Aorta (tissue), 5 donors: Measurements from ENCODE around the gene KCND1. TPM values are rescaled to one million over a fixed set of nuclear protein-coding genes. Genes with fewer than 3 reads are reported as not detected.

Experiments
- ATAC-seq: fragments of 200-7000 bp; cut with Tn5 transposase; one replicate; pipeline ENCODE4 v1.9.1; 2022; ENCODE audit warnings: moderate library complexity; ENCODE audit not compliant: low FRiP score
- DNase-seq, 2 donors: peaks; one replicate each; pipeline ENCODE4 v3.0.0-alpha.2; 2020
- H3K27ac ChIP-seq, 2 donors: one replicate each; pipeline ENCODE4 v1.5.1; 2013; ENCODE audit warnings: low read length in 2 of 2, mild to moderate bottlenecking in 2 of 2, moderate library complexity in 2 of 2, control low read depth in 1 of 2, inconsistent platforms in 1 of 2, low read depth in 1 of 2
- H3K27me3 ChIP-seq, 2 donors: one replicate each; pipeline ENCODE4 v1.6.1; 2013; ENCODE audit warnings: control low read depth in 1 of 2, low read length in 1 of 2, mild to moderate bottlenecking in 1 of 2, moderate library complexity in 1 of 2; ENCODE audit not compliant: insufficient read depth in 2 of 2, control insufficient read depth in 1 of 2
- H3K36me3 ChIP-seq, 2 donors: one replicate each; pipeline ENCODE4 v1.6.1; 2013; ENCODE audit warnings: control low read depth in 1 of 2, low read length in 1 of 2, mild to moderate bottlenecking in 1 of 2; ENCODE audit not compliant: insufficient read depth in 2 of 2, control insufficient read depth in 1 of 2
- H3K4me1 ChIP-seq, 2 donors: one replicate each; pipeline ENCODE4 v1.6.1; 2013; ENCODE audit warnings: low read length in 2 of 2, control low read depth in 1 of 2, mild to moderate bottlenecking in 1 of 2, moderate library complexity in 1 of 2; ENCODE audit not compliant: insufficient read depth in 2 of 2, control insufficient read depth in 1 of 2
- H3K4me3 ChIP-seq, 2 donors: one replicate each; pipeline ENCODE4 v1.5.1; 2013; ENCODE audit warnings: low read length in 2 of 2, control low read depth in 1 of 2, mild to moderate bottlenecking in 1 of 2
- H3K9me3 ChIP-seq: one replicate; pipeline ENCODE4 v1.6.1; 2013; ENCODE audit warnings: mild to moderate bottlenecking, low read length; ENCODE audit not compliant: control insufficient read depth
- WGBS, 2 donors: extraction: QIAGEN DNeasy Blood & Tissue Kit; methylation state at CpG; one replicate each; pipeline ENCODE4 v1.1.7; 2013; 5-methylcytosine and 5-hydroxymethylcytosine counted together
- intact Hi-C, 2 donors: fragments of 100-400 bp; cut with DNase I; formaldehyde crosslinking; loops; one replicate each; pipeline versions ENCODE4 v1.14.2 to v1.15.0; 2022
- polyA plus RNA-seq, 2 donors: library from polyadenylated mRNA; stranded (reverse); fragments of 200-250 nt; gene quantifications; one replicate each; pipeline ENCODE4 v1.2.3, GENCODE V29; 2013
- total RNA-seq, 2 donors: library from RNA; stranded (reverse); fragmentation: NEBNext Ultra II Directional; extraction: Animal tissue kit (Norgen Biotek cat#: 25700); gene quantifications; one replicate each; pipeline ENCODE4 v1.2.1, GENCODE V29; 2021
- donor health status: healthy with polysubstance abuse.
- donor health status: Bipolar disorder and iron deficiency.
- donor health status: DM: no; HTN: no; CAD: no.
- donor health status: DM: no; HTN: no; CAD: no.
- donor health status: DM: yes; HTN: yes; CAD: no.

The KCND1 gene
- total and polyA plus RNA-seq, 4 donors = 0.88 to 4.8 (median 3.1) TPM

DNA sequence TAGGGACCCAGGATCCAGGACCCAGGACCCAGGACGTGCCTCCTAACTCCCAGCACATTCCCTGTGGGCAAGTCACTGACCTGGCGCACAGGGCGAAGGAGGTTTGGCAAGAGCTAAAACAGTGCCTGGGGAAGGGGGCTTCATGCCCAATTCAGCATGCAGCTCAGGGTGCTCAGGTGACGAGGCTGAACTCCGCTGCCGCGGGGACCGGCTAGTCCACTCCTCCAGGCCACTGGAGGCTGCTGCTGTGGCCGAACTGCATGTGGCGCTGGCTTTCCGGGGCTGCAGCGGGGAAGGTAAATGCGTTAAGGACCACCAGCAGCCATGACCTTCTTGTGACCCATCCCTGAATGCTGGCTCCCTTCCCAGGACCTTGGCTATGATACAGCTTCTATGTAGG, 47.9 kb downstream of the KCND1 start:
- Histone ChIP-seq H3K4me1 (no peaks in the 10 kb centered on the region), H3K27ac (no peak overlapping the region), H3K9me3 (no peaks in the 10 kb centered on the region), H3K4me3 (no peak overlapping the region), H3K27me3 (no peaks in the 10 kb centered on the region), H3K36me3 (peaks cover 0 to 10% of the 10 kb centered on the region in 2 donors)
- intact Hi-C loops = no loop called here
- WGBS, 2 donors = 86 to 91% methylated on average over 13 of the region's 13 CpGs
- peak in 1 of 2 donors; percentile 19 for DNase-seq
- ATAC-seq = no peak

- H3K4me3 ChIP-seq = no peak overlapping the region
- H3K27ac ChIP-seq = no peak overlapping the region
- WGBS, 2 donors = 73 to 87% methylated on average over 4 of the region's 4 CpGs
- DNase-seq (peak in 1 of 2 donors; percentile 17), ATAC-seq (no peak)
- H3K4me1 ChIP-seq = no peaks in the 10 kb centered on the region
- intact Hi-C loops = no loop called here
- peaks cover 0 to 8% of the 10 kb centered on the region in 2 donors for H3K36me3 ChIP-seq
- H3K27me3 ChIP-seq = no peaks in the 10 kb centered on the region
- H3K9me3 ChIP-seq = no peaks in the 10 kb centered on the region
Observed at GRCh38 chrX:48920718-48921104, 50.9 kb downstream of the KCND1 start.

- WGBS, 2 donors = 42 to 44% methylated on average over 8 of the region's 8 CpGs
- Histone ChIP-seq H3K27me3 (no peaks in the 10 kb centered on the region), H3K36me3 (peaks cover 0 to 4% of the 10 kb centered on the region in 2 donors), H3K9me3 (no peaks in the 10 kb centered on the region), H3K4me1 (no peaks in the 10 kb centered on the region), H3K27ac (peak overlapping the region in 1 of 2 donors; percentile 48), H3K4me3 (no peak overlapping the region)
- ATAC-seq (no peak), DNase-seq (peak in 1 of 2 donors; percentile 9)
- intact Hi-C loops = loop anchor here in 1 of 2 donors (5.0 kb wide), 1 partner anchor 37 kb away; the partner anchor contains the start of gene OTUD5
Observed at GRCh38 chrX:48919947-48920717, 51.5 kb downstream of the KCND1 start.

- Histone ChIP-seq H3K4me1 (no peaks in the 10 kb centered on the region), H3K27me3 (no peaks in the 10 kb centered on the region), H3K27ac (peak overlapping the region in 1 of 2 donors; percentile 87), H3K36me3 (peaks cover 0 to 2% of the 10 kb centered on the region in 2 donors), H3K4me3 (peak overlapping the region in 1 of 2 donors; percentile 39), H3K9me3 (no peaks in the 10 kb centered on the region)
- intact Hi-C loops = loop anchor here in 1 of 2 donors (5.0 kb wide), 1 partner anchor 38 kb away; the partner anchor contains the start of gene OTUD5
- ATAC-seq = no peak
- DNase-seq = no peak
- WGBS, 2 donors = 0 to 31% methylated on average over 15 of the region's 15 CpGs
Observed at GRCh38 chrX:48919360-48919841, 52.2 kb downstream of the KCND1 start.

DNA sequence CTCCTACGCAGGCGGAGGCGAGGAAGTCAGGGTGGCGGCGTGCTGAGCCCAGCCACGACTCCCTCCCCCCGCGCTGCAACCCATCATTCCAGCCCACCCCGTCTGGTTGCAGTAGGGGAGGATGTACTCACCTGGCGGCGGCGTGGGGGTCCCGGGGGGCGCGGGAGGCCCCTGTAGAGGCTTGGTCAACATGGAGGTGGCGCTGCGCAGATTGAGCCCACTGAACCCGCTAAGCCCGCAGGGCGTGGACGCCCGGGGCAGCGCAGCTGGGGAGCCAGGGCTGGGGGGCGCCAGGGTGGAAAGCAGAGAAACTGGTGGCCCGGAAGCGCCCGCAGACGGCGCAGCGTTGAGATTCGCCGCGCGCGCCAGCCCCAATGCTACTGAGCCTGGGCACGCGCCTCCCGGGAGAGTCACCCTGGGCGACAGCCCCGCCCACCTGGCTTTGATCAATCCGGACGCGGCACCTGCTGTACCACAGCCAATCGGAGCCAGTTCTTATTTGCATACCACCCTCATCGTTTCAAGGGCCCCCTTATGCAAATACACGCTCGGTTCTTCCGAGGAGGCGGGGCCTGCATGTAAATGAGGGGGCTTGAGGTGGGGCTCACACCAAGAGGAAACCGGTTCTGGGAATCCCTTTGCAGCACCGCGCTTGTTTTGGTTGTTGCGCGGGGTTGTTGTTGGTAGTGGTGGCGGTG, 52.9 kb downstream of the KCND1 start, which contains the start of gene PIM2:
TSS of gene PIM2 (minus strand) at position 382 of the 698 bp plus-strand sequence. CDS start at position 192, 190 bp downstream.
- intact Hi-C loops = loop anchor here in 1 of 2 donors (5.0 kb wide), 1 partner anchor 39 kb away; the partner anchor contains the start of gene OTUD5
- Histone ChIP-seq H3K4me1 (no peaks in the 10 kb centered on the region), H3K27me3 (no peaks in the 10 kb centered on the region), H3K27ac (peak within 1 kb of the TSS in 1 of 2 donors; percentile 87), H3K4me3 (peak within 1 kb of the TSS in 1 of 2 donors; percentile 39), H3K9me3 (no peaks in the 10 kb centered on the region), H3K36me3 (peaks cover 0 to 4% of the 10 kb centered on the region in 2 donors)
- ATAC-seq (peak; percentile 84), DNase-seq (peak; percentile 93 to 94)
- 0 to 32% methylated on average over 55 of the region's 55 CpGs for WGBS, 2 donors

GRCh38 chrX:48918301-48918642, 53.4 kb downstream of the KCND1 start:
- Histone ChIP-seq H3K9me3 (no peaks in the 10 kb centered on the region), H3K4me3 (peak overlapping the region in 1 of 2 donors; percentile 31), H3K27me3 (no peaks in the 10 kb centered on the region), H3K36me3 (peaks cover 0 to 4% of the 10 kb centered on the region in 2 donors), H3K27ac (peak overlapping the region in 1 of 2 donors; percentile 87), H3K4me1 (no peaks in the 10 kb centered on the region)
- DNase-seq (no peak), ATAC-seq (no peak)
- WGBS, 2 donors = 7 to 33% methylated on average over 19 to 23 of the region's 23 CpGs
- intact Hi-C loops = loop anchor here in 1 of 2 donors (5.0 kb wide), 1 partner anchor 39 kb away; the partner anchor contains the start of gene OTUD5

- Histone ChIP-seq H3K4me3 (no peak overlapping the region), H3K9me3 (no peaks in the 10 kb centered on the region), H3K4me1 (no peaks in the 10 kb centered on the region), H3K27me3 (no peaks in the 10 kb centered on the region), H3K36me3 (peaks cover 0 to 2% of the 10 kb centered on the region in 2 donors), H3K27ac (peak overlapping the region in 1 of 2 donors; percentile 58)
- 24 to 37% methylated on average over 27 of the region's 27 CpGs for WGBS, 2 donors
- DNase-seq = peak; percentile 92 to 95
- intact Hi-C loops = loop anchor here in 1 of 2 donors (5.0 kb wide), 1 partner anchor 40 kb away; the partner anchor contains the start of gene OTUD5
- ATAC-seq = peak; percentile 86
Observed at GRCh38 chrX:48917139-48918001, 54.3 kb downstream of the KCND1 start.
